AG04449 (cell line): Measurements from ENCODE around the gene ZNF429.

ENCODE experiments used
- CTCF ChIA-PET: fragments of 350-600 bp; formaldehyde crosslinking; extraction: SDS; loops from one replicate; lab custom pipeline; 2021; ENCODE audit warnings: antibody characterized with exemption; lab: Yijun Ruan, JAX
- POLR2A ChIA-PET: fragments of 400-600, 350-600 bp; formaldehyde crosslinking; extraction: SDS; loops from one replicate; lab custom pipeline; 2020; ENCODE audit warnings: antibody characterized with exemption, inconsistent platforms; lab: Yijun Ruan, JAX
- DNase-seq: peaks from one replicate; pipeline ENCODE4 v3.0.0-alpha.2; 2010; ENCODE audit warnings: low read depth, low spot score
- H3K4me3 ChIP-seq: 2 replicates; pipeline ENCODE4 v1.5.1; 2011; ENCODE audit warnings: low read depth, mild to moderate bottlenecking, control low read depth, low read length
- CTCF ChIP-seq: IDR thresholded peaks from one replicate; pipeline ENCODE4 v1.5.1; 2011; ENCODE audit warnings: mild to moderate bottlenecking, moderate library complexity, low read length, control low read depth, inconsistent platforms; ENCODE audit not compliant: insufficient read depth; ENCODE audit errors: missing control alignments

ZNF429 gene

GRCh38 chr19:21580818-21581217 is 75.4 kb downstream of the ZNF429 start:
- TF ChIP-seq CTCF = no peak
- ChIA-PET POLR2A (no interaction called here), CTCF (no interaction called here)
- no peak overlapping the region for H3K4me3 ChIP-seq
- DNase-seq = no peak

GRCh38 chr19:21581646-21582240 is 76.3 kb downstream of the ZNF429 start:
- no peak for TF ChIP-seq CTCF
- no peak overlapping the region for H3K4me3 ChIP-seq
- ChIA-PET CTCF (no interaction called here), POLR2A (no interaction called here)
- DNase-seq = no peak

- ChIA-PET POLR2A (no interaction called here), CTCF (no interaction called here)
- no peak overlapping the region for H3K4me3 ChIP-seq
- no peak for DNase-seq
- TF ChIP-seq CTCF = no peak
Observed at GRCh38 chr19:21584537-21584936, 79.1 kb downstream of the ZNF429 start.

DNA sequence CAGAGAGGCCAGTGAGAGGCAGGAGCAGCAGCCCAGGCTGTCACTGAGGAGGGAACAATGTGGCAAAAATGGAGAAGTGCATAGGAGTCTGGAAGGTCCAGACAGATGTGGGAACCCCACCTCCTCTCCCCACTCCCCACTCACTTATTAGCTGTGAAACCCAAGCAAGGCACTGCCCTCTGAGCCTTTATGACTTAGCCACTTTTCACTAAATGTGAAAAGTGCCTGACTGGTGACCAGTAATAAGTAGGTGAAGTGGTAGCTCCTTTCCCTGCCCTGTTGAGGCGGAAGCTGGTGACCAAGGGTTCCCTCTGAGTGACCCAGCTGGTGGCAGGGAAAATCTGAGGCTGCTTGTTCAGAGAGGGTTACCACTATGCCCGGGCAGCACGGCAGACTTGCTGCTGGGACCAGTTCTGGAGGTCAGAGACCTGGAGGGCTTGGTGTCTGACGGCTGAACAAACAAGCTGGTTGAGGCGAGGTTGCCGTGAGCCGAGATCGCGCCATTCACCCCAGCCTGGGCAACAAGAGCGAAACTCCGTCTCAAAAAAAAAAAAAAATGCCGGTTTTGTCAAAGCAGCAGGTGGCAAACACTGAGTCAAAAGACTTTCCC is 80.0 kb downstream of the ZNF429 start:
- ChIA-PET POLR2A (no interaction called here), CTCF (no interaction called here)
- no peak for TF ChIP-seq CTCF
- no peak overlapping the region for H3K4me3 ChIP-seq
- DNase-seq = no peak

DNA sequence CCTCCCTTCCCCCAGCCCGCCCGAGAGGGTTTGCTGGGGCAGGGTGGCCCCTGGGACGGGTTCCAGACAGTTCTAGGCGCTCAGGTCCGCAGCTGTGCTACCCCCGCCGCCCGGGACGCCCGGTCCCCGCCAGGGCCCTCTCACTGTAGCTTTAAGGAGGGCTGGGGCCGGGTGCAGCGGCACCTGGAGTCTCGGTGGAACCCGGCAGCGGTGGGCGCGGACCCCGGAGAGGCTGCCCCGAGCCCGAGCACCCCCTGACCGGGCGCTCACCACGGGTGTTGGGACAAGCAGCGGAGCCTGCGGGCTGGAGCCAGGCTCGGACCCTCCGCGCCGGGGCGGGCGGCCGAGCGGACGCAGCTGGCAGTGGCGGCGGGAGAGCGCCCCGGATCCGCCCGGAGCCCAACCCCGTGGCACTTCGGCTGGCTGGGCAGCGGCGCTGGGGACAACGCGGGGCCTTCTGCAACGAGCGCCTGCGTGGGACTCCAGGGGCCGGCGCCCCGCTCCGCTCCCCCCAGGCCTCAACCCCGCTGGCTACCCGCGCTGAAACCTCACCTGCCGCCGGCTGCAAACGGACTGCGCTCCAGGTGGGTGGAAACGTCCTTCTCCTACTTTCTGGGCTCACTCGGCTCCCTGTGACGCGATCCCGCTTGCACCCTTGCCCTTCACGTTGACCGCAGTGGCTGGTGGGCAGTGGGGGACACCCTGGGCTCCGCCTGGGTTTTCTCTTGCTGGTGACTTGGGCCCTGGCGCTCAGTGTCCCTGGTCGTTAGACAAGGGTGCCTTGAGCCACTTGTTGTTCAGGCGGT is 81.1 kb downstream of the ZNF429 start:
- CTCF ChIA-PET = no interaction called here
- POLR2A ChIA-PET = no interaction called here
- DNase-seq = no peak

More for the DNA sequence above, 81.1 kb downstream of the ZNF429 start:
- H3K4me3 ChIP-seq = no peak overlapping the region
- no peak for TF ChIP-seq CTCF
